SKM-1 treated with dmso at 0.1 percent for 144 hours (cell line): ENCODE results near the gene PIK3CD.
"Not testable (repeated sequence)": the region's sequence is repeated elsewhere in the genome, so short reads cannot be mapped to it uniquely, and the experiment has no call there.

ENCODE experiments used
- DNase-seq: peaks from one replicate; lab custom pipeline; 2025; ENCODE audit not compliant: unreplicated experiment; lab: John Stamatoyannopoulos, UW

Gene PIK3CD

GRCh38 chr1:9687874-9688582 is 36.5 kb downstream of the PIK3CD start:
- DNase-seq = no peak

- no peak for DNase-seq
Observed at GRCh38 chr1:9688599-9688998, 37.1 kb downstream of the PIK3CD start.

DNA sequence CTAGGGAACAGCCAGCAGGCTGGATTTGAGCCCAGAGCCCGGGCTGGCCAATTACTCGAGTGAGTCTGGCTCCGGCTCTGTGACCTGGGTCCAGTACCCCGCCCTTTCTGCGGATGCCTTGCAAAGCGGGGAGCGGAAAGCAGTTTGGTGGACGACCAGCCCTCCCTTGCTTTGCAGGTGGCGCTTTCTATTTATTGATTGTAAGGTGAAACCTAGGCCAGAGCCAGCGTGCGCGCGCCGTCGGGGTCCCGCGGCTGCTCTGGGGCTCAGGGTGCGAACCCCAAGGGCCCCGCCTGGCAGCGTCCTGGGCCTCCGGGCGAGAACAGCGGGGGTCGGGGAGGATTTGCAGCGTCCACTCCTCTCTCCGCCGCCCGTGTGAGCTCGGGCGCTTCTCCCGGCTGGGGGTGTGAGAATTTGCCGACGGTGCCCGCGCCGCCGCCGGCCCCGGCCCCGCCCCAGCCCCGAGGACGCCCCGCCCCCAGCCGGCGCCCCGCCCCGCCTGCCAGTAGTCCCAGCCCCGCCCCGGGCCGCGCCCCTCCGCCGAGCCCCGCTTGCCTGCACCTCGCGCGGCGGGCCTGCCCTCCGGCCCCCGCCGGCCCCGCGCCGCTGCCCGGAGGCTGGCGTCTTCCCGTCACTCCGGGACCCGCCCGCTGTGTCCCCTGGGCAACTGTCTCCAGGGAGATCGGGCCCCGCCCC is 37.6 kb downstream of the PIK3CD start:
- no peak for DNase-seq

DNA sequence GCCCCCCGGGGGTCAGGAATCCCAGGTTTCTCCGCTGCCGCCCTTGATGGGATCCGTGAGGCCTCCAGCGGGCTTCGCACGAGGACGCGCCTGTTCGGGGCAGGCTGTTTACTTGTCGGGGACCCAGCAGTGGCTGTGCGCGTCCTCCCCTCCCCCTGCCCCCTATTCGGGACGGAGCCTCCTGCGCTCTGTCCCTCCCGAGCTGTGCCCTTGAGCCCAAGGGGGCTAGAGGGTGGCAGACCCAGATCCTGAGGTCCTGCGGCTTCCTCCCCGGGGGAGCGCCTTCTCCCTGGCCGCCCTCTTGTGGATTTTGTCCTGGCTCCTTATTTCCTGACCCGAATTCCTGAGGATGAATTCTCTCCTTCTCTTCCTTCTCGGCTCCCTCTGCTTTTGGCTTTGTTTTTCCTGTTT is 38.4 kb downstream of the PIK3CD start:
- DNase-seq = no peak

DNA sequence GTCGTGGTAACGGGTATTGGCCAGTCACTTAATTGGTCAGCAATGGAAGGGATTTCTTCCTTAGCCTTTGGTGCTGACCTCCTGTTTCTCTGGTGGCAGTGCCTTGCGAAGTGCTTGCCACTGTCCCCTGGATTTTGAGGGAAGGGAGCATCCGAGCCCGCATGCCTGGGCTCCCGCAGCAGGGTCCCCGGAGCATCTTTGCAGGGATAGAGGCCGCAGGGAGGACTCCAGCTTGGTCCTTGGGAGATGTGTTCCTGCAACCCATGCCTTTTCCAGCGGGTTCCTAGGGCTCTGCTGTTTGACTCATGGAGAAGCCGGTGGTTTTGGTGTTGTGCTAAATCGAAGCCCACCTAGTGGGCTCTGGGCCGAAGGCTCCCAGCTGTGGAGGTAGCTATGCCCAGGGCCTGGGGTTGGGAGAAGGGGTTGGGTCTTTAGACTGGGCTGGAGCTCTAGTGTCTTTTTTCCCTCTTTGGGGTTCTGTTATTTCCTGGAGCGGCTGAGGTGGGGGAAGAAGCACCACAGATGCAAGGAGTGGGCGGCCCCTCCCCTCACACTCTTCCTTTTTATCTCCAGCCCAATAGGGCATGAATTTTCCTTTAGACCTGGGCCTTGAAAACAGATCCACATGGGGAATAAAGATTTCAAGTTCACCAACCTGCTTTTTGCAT is 39.0 kb downstream of the PIK3CD start:
- DNase-seq = no peak

DNA sequence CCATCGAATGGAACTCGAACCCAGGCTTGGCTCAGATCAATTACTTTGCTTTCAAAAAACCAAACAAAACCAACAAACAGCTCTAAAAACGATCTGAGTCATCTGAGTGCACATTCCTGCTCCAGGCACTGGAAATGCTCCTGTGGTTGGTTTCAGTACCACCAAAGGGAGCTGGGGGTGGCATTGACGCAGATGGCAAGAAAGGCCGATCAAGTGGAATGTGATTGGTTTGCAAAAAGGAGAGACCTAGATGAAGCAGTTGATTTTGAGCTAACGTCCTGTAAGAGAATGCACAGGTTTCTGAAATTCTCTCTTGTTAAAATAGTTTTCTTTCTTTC is 39.5 kb downstream of the PIK3CD start:
- DNase-seq = no peak

DNA sequence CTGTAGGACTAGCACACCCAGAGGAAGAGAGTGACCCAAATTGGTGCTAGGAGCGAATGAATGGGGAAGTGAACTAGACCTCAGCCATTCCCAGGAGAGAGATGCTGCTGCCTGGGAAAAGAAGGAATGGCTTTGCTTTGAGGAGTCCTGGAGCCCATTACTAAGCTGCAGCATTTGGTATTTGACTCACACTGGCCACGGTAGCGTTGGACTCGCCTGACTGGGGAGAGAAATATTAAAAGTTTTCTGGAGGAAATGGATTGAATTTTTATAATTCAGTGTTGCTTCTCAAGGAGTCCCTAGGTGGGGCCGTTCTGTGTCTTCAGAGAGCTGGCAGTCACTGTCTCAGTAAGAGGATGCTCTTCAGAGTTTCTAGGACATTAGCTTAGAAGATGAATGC is 40.2 kb downstream of the PIK3CD start:
- no peak for DNase-seq

GRCh38 chr1:9696793-9697192 is 45.3 kb downstream of the PIK3CD start:
- DNase-seq = no peak

- no peak for DNase-seq
Observed at GRCh38 chr1:9699361-9699760, 47.8 kb downstream of the PIK3CD start.

DNA sequence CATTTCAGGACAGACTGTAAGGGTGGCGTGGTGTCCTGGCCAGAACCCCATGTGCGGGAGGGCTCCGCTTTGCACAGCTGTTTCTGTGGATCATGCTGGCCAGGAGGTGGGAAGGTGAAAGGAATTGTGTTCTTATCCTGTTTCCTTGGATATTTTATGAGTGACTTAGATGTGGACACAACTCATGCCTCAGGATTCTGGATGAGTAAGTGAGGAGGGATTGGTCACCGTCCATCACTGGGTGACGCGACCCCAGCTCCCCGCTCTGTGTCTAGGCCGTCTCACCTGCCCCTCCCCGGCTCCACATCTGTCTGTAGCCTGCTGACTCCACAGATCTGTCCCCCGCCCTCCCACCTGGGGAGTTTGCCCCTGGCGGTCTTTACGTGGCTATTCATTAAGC is 48.8 kb downstream of the PIK3CD start:
- DNase-seq = no peak

GRCh38 chr1:9701665-9702064 is 50.1 kb downstream of the PIK3CD start:
- no peak for DNase-seq

DNA sequence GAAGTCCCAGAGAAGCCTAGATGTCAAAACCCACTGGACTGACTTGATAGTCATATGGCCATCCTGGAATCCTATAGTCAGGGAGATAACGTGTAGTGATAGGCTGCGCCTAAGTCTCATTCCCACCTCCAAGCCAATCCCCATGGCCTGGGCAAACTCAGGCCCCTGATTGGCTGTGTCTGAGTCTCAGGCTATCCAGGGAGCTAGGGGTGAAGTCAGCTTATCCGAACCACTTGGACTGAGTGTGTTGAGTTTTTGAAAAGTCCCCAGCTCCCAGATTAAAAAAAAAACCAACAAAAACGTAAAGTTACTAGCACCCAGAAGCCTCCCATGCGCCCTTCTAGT is 51.6 kb downstream of the PIK3CD start:
- no peak for DNase-seq

DNA sequence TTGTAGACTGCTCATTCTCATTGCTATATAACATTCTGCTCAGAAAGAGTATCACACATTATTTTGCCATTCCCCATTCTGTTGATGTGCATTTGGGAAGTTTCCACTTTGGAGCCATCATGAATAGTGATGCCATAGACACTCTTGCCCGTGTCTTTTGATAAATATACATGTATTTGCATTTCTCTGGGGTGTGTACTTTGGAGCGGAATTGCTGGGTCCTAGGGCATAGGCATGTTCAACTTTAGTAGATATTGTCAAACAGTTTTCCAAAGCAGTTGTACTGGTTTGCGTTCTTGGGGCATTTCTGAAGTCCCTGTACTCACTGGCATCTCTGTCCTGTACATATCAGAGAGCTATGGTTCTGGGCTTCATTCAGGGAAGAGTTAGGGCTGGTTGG is 52.1 kb downstream of the PIK3CD start:
- no peak for DNase-seq

DNA sequence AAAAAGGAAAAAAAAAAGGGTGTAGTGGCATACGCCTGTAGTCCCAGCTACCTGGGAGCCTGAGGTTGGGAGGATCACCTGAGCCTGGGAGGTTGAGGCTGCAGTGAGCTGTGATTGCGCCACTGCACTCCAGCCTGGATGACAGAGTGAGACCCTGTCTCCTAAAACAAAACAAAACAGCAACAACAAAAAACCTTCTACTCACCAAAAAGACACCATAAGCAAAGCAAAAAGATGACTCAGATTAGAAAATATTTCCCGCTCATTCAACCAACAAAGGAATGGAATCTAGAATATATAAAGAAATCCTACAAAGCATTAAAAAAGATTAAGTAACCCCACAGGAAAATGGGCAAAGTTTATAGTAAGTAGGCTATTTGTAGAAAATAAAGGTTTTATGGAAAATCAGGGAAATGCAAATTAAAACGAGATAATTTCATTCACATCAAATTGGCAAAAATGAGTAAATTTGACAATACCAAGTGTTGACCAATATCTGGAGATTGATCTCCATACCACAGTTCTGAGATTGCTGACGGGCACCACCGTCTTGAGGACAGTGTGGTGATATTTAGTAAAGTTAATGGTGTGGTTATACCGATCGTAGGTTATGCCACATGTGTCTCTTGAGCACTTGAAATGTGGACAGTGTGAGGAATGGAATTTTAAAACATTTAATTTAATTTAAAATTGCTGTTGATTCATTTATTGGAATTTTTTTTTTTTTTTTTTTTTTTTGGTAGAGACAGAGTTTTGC is 54.0 kb downstream of the PIK3CD start:
- DNase-seq = no peak

- no peak for DNase-seq
Observed at GRCh38 chr1:9706178-9706577, 54.6 kb downstream of the PIK3CD start.

DNA sequence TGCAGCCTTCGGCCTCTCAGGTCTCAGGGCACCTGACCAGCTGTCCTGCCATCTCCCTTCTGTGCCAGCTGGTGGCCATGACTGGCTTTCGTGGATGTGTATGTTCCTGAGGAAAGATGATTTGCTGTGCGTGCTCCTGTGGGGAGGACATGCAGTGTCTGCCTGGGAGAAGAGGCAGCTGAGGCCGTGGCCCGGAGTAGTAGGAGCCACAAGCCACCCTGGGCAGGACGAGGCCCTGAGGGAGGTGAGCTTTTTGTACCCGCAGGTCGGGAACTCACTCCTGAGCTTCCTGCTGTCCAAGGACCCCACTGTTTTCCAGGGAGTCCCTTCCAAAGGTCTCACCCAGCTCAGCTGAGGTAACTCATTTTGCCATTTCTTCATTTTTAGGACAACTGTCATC is 58.5 kb downstream of the PIK3CD start:
- no peak for DNase-seq

DNA sequence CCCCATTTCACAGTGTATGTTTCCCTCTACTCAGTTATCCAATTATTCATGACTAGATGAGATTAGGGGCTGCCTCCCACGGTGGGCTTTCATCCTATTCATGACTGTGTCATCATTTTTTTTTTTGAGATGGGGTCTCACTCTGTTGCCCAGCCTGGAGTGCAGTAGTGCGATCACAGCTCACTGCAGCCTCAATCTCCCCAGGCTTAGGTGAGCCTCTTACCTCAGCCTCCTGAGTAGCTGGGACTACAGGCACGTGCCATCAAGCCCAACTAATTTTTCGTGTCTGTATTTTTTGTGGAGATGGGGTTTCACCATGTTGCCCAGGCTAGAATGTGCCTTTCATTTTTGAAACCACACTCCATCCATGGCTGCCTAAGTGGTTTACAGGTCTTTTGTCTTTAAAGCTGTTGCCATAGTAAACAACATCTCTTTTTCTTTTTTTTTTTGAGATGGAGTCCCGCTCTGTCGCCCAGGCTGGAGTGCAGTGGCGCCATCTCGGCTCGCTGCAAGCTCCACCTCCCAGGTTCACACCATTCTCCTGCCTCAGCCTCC is 60.0 kb downstream of the PIK3CD start:
- no peak for DNase-seq

GRCh38 chr1:9712767-9713166 is 61.2 kb downstream of the PIK3CD start:
- DNase-seq = not testable (repeated sequence)

GRCh38 chr1:9714257-9714718 is 62.8 kb downstream of the PIK3CD start:
- DNase-seq = no peak

DNA sequence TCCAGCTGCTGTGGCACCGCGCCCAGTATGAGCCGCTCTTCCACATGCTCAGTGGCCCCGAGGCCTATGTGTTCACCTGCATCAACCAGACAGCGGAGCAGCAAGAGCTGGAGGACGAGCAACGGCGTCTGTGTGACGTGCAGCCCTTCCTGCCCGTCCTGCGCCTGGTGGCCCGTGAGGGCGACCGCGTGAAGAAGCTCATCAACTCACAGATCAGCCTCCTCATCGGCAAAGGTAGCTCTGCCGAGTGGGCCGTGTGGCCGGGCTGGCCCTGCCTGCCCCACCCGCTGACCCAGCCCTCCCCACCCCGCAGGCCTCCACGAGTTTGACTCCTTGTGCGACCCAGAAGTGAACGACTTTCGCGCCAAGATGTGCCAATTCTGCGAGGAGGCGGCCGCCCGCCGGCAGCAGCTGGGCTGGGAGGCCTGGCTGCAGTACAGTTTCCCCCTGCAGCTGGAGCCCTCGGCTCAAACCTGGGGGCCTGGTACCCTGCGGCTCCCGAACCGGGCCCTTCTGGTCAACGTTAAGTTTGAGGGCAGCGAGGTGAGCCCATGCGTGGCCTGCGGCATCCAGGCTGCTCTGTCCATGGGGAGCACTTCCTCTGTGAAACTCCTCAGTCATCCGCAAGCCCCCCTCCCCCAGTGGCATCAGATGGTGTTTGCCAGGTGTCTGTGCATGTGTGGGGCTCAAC is 64.2 kb downstream of the PIK3CD start:
- DNase-seq = no peak
